ENCODE data around the gene GPS1. TPM values are rescaled to one million over a fixed set of nuclear protein-coding genes. Genes with fewer than 3 reads are reported as not detected.

GPS1 gene
- total and polyA plus RNA-seq, 9 of the 15 experiments (the other 6 are each of a cell fraction or from before 2014, with no cell fraction given) = 3.1 to 167 (median 69.9) TPM

DNA sequence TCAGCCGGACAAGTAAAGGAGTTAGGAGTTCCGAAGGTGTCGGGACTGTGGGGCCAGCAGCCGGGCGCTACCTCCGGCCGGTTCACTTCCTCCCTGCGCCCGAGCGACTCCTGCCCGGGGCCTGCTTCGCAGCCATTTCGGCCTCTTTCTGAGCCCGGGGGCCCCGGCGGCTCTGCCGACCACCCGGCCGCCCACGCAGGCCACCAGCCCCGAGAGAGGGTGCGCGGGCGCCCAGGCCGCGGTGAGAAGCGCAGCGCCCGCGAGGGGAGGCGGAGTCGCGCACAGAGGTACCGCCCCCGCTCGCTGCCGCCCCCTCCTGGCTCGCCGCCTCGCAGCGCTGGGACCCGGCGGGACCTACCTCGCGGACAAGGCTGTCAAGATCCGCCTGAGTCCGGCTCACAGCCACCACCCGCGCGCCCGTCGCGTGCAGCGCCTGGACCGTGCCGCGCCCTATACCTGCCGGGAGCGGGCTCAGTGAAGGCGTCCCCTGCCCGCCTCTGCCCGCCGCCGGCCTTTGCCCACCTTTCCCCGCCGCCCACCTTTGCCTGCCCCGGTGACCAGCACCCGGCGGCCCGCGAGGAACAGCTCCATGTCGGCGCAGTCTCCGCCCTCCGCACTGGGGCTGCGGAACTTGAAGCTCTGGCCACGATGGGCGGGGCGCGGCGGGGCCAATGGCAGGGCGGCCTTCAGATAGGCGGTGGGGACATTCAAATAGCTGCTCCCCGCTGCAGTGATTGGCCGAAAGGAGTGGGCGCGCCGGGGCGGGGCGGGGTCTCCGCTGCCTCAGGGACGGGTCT, 14.4 kb upstream of the GPS1 start, which contains the start of gene DCXR (continued):
- TF ChIP-seq, protein P1, sequence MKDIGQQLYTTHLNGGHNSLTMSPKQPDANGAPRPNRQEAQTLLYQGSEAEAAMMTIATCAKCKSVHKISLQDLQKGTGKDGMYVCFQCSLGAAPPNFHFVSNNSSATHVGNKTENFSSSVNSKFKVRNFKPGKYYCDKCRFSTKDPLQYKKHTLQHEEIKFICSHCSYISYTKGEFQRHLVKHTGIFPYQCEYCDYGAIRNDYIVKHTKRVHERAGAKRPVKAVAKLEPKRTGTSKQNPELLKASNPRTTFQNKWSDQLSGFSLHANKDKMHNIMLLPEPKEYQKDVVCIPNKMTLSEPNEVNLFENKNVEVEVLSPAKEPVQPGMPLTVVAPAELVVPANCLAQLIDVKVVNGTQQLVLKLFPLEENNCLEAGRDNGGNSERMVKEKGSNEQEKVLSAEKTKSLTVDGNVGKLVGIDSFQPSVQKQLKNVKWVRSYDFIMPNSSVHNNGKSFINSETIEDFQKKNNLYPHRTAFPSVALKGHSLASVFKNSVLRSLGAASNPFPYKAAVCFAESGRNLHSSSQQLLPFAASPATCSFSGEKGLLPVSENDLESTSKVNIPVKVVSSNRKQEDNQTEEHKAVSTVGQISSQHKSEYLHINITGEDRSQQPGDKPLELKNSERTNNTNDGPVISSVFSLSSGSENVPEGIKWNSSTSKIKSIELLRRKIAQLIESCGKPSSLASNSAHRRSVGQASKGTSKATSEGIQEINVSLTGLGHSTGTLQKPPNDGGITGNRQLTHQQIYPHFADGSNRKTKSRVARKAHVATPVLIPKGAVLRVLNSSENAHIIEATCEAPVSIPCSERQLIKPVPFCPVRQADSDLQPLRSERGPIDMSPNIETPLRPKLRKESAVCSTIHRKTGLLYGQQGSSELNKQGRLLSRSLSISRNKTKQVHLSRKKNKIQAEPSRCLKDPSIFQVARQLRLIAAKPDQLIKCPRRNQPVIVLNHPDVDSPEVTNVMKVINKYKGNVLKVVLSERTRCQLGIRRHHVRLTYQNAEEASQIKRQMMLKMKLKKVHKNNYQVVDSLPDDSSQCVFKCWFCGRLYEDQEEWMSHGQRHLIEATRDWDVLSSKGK (CRISPR knock-in tag; IDR thresholded peaks at IDR 0.05) = no peak
- TF ChIP-seq, protein P2, sequence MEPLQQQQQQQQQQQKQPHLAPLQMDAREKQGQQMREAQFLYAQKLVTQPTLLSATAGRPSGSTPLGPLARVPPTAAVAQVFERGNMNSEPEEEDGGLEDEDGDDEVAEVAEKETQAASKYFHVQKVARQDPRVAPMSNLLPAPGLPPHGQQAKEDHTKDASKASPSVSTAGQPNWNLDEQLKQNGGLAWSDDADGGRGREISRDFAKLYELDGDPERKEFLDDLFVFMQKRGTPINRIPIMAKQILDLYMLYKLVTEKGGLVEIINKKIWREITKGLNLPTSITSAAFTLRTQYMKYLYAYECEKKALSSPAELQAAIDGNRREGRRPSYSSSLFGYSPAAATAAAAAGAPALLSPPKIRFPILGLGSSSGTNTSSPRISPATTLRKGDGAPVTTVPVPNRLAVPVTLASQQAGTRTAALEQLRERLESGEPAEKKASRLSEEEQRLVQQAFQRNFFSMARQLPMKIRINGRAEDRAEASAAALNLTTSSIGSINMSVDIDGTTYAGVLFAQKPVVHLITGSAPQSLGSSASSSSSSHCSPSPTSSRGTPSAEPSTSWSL (CRISPR knock-in tag; IDR thresholded peaks at IDR 0.05; ENCODE audit: borderline replicate concordance) = no peak
- no peak for TF ChIP-seq ZFP30 (CRISPR knock-in tag; IDR thresholded peaks at IDR 0.05; ENCODE audit: borderline replicate concordance)
- TF ChIP-seq GABPA (tag; conservative IDR thresholded peaks at IDR 0.05; ENCODE audit: low read depth) = no peak; the same call in 1 of the 2 replicates
- TF ChIP-seq NFE2L1 (tag; IDR thresholded peaks at IDR 0.05; ENCODE audit: borderline replicate concordance, low read depth) = no peak
- TF ChIP-seq ZNF507 (tag; conservative IDR thresholded peaks at IDR 0.05) = no peak
- no peak for TF ChIP-seq ZNF551 (CRISPR knock-in tag; IDR thresholded peaks at IDR 0.05)
- TF ChIP-seq, protein P3, sequence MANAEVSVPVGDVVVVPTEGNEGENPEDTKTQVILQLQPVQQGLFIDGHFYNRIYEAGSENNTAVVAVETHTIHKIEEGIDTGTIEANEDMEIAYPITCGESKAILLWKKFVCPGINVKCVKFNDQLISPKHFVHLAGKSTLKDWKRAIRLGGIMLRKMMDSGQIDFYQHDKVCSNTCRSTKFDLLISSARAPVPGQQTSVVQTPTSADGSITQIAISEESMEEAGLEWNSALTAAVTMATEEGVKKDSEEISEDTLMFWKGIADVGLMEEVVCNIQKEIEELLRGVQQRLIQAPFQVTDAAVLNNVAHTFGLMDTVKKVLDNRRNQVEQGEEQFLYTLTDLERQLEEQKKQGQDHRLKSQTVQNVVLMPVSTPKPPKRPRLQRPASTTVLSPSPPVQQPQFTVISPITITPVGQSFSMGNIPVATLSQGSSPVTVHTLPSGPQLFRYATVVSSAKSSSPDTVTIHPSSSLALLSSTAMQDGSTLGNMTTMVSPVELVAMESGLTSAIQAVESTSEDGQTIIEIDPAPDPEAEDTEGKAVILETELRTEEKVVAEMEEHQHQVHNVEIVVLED (CRISPR knock-in tag; IDR thresholded peaks at IDR 0.05) = no peak
- TF ChIP-seq PHF21A (IDR thresholded peaks at IDR 0.05; ENCODE audit: borderline replicate concordance, low read depth) = 0 out of 2 replicates have a peak, but pooled peaks have one; percentile 44
- no peak; the same call in 1 of the 2 replicates for TF ChIP-seq MYNN (IDR thresholded peaks at IDR 0.05)
- TF ChIP-seq MYNN (CRISPR knock-in tag; IDR thresholded peaks at IDR 0.05) = no peak
- TF ChIP-seq HNRNPUL1 (IDR thresholded peaks at IDR 0.05; ENCODE audit: low read length) = no peak
- TF ChIP-seq, protein P4, sequence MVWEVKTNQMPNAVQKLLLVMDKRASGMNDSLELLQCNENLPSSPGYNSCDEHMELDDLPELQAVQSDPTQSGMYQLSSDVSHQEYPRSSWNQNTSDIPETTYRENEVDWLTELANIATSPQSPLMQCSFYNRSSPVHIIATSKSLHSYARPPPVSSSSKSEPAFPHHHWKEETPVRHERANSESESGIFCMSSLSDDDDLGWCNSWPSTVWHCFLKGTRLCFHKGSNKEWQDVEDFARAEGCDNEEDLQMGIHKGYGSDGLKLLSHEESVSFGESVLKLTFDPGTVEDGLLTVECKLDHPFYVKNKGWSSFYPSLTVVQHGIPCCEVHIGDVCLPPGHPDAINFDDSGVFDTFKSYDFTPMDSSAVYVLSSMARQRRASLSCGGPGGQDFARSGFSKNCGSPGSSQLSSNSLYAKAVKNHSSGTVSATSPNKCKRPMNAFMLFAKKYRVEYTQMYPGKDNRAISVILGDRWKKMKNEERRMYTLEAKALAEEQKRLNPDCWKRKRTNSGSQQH (CRISPR knock-in tag; IDR thresholded peaks at IDR 0.05) = 0 out of 2 replicates have a peak, but pooled peaks have one; percentile 20
- TF ChIP-seq, protein P5, sequence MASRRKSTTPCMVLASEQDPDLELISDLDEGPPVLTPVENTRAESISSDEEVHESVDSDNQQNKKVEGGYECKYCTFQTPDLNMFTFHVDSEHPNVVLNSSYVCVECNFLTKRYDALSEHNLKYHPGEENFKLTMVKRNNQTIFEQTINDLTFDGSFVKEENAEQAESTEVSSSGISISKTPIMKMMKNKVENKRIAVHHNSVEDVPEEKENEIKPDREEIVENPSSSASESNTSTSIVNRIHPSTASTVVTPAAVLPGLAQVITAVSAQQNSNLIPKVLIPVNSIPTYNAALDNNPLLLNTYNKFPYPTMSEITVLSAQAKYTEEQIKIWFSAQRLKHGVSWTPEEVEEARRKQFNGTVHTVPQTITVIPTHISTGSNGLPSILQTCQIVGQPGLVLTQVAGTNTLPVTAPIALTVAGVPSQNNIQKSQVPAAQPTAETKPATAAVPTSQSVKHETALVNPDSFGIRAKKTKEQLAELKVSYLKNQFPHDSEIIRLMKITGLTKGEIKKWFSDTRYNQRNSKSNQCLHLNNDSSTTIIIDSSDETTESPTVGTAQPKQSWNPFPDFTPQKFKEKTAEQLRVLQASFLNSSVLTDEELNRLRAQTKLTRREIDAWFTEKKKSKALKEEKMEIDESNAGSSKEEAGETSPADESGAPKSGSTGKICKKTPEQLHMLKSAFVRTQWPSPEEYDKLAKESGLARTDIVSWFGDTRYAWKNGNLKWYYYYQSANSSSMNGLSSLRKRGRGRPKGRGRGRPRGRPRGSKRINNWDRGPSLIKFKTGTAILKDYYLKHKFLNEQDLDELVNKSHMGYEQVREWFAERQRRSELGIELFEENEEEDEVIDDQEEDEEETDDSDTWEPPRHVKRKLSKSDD (conservative IDR thresholded peaks at IDR 0.05; ENCODE audit: low read length) = no peak
- TF ChIP-seq POLR2AphosphoS2 (IDR thresholded peaks at IDR 0.05; ENCODE audit: low read length) = no peak; the same call in 1 of the 2 replicates
- no peak for TF ChIP-seq WHSC1 (IDR thresholded peaks at IDR 0.05; ENCODE audit: low read length)
- no peak for TF ChIP-seq MAFK (IDR thresholded peaks at IDR 0.05; ENCODE audit: low read length)

Measured in K562 (cell line).